HG02623 (cell line): ENCODE results near the gene EIF3I.
A peak's percentile ranks its signal among the peaks of the same experiment; 100 is the strongest.

Experiments
- ATAC-seq: cut with Tn5 transposase; IDR thresholded peaks from one replicate; pipeline ENCODE4 v1.9.1; 2021; ENCODE audit warnings: moderate library complexity; ENCODE audit not compliant: unreplicated experiment

The EIF3I gene

DNA sequence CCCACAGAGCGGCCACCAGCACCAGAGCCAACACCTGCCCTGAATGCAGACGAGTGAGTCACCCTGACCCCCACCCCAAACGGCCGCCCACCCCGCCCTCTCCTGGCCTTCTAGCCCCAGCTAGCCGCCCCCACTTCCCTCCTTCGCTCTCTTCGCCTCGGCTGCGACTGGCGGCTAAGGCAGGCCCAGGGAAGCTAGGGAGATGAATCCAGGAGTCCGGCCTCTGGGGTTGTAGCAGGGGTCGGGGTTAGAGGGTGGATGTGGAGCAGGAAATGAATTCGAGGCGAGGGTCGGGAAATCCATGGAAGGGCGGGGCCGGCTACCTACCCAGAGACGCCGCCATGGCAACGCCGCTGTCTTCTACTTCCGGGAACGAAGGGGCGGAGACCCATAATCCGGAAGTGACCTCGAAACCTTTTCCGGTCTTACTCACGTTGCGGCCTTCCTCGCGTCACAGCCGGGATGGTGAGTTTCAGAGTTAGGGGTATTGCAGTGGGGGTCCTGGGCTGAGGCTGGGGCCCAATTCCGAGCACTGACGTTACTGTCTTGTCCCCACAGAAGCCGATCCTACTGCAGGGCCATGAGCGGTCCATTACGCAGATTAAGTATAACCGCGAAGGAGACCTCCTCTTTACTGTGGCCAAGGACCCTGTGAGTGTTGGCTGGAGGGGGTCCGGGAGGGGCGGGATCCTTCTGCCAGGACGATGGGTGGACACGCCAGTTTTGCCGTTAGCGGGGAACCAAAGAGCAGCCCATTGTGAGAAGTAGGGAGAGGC is at the start of gene EIF3I, which contains the start of gene TMEM234:
Gene EIF3I (plus strand): TSS at position 428 of the 776 bp plus-strand sequence. CDS start 35 bp downstream, at position 463.
Gene TMEM234 (minus strand): TSS at position 374 of the 776 bp plus-strand sequence. CDS start 31 bp downstream, at position 343.
- ATAC-seq, result peak; percentile 95

DNA sequence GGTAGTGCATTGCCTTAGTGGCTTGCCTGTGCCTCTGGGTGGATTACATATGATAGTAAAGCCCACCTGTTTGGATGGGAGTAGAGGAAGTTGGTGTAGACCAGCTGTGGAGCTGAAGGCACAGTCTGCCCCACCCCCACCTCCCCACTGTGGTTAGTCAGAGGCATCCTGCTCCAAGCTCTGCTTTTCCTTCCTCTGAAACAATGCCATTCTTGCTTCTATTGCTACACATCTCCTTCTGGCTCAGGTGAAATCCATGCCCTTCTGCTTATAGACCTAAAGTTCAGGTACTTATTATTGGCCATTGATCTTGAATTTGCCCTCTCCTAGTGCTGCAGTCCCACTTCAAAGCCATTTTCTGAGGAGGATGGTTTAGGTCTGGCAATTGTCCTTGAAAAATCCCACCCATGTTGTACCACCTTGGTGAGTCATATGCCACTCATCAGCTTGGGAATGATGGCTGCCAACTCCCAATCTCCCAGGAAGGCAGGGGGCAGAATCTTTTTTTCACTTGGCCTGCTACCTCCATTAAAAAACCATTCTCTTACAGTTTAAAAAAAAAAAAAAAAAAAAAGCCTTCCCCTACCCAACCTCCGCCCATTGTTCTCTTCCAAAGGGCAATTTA is 49.5 kb upstream of the EIF3I start:
- no peak for ATAC-seq

DNA sequence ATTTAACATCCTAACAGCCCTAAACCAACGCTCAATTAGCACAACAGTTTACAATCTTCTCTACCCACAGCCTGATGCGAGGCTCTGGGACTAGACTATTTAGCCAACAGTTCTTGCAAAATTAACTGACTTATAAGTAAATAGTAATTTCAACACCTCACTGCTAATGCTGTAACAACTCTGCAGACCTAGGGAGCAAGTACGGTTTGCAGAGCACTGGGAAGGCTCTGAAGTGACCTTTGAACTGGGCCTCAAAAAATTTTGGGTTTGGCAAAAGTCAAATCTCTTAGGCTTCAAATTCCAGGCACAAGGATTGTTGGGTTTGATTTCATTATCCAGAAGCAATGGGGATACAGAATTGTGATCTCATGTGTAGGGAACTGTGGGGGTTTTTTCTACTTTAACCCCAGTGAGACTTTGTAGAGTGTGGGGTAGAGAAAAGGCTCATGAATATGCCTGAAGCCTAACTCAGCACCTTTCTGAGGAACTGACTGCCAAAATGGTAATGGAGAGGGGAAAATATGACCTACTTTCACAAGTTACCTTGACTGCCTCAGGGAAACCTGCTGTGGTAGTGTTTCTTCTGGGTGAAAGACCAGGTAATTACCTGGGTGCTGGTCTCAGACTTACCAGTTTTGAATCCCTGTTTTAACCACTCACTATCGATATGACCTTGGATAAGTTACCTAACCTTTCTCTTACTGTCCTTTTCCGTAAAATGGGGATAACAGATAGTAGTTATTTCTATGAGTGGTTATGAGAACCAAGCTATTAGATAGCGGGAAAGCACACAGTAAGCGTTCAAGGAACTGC is 43.6 kb upstream of the EIF3I start:
- ATAC-seq, result no peak

DNA sequence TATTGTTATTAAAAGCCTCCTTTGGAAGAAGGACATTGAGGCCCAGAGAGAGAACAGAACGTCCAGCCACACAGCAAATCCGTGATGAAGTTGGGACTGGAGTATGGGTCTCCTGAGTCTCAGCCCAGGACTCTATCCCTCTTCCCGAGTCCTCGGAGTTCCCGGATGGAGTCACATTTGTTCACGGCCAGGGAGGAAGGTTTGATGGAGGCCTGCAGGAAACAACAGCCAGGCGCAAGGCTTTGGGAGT is 43.1 kb upstream of the EIF3I start:
- no peak for ATAC-seq

DNA sequence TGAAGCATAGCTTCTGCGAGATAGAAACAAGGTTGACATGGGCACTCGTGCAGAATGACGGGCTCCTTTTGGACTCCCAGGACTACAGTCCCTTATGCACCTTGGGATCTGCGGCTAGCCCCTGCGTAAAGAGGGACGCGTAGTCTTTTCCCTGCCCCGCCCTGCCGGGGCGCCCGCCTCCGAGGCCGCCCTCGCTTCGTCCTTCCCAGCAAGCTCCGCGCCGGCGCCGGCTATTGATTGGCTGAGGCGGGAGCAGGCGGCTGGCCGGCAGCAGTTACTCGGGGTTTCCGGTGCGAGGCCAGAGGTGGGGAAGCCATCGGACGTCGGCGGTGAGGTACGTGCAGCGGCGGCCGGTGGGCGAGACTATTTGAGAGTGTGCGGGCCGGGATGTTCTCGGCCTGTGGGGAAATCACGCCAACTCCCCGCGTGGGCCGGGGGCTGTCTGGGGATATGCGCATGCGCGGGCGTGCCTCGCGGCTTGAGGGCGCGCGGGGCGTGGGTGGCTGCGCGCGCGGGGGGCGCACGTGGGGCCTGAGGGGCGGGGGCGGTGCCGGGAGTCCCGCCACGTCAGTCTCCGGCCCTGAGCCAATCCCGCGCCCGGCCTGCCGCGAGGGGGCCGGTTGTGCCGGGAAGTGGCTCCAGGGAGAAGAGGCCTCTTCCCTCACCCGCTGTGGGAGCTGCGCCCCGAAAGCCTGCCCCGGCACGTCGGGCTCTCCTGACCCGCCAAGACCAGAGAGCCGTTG is 42.6 kb upstream of the EIF3I start, which contains the start of gene TXLNA:
Gene TXLNA (plus strand): TSS at position 233 of the 743 bp plus-strand sequence. CDS start 671 bp downstream, outside the sequence.
- ATAC-seq, result peak; percentile 84

DNA sequence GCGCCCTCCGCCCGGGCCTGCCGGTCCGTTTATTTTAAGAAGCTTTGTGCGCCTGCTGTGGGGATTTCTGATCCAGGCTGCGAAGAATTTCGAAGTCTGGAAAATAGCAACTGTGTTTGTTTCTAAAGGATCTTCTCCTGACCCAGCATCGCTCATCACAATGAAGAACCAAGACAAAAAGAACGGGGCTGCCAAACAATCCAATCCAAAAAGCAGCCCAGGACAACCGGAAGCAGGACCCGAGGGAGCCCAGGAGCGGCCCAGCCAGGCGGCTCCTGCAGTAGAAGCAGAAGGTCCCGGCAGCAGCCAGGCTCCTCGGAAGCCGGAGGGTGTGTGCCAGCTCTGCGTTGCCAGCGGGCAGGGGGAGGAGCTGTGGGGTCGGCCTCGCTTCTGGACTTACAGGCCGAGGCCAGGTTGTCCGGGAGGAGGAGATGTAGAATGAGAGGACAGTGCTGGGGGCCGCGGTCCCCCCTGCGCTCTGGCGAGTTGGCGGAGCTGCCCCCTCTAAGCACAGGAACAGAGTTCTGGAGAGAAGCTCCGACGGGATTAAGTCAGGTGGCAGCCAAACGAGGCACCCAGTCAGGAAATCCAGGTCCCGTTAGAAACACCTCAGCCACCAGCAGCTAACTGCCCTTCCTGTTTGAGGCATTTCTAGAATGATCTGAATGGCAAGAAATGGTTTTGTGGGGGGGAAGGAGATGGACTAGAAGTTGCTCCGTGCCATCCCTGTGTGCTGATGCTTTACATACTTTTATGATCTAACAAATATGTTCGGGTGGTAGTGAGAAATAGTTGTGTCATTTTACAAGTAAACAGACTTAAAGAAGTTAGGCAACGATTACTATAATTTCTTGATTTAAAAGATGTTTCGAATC is 41.8 kb upstream of the EIF3I start:
- ATAC-seq, result no peak

DNA sequence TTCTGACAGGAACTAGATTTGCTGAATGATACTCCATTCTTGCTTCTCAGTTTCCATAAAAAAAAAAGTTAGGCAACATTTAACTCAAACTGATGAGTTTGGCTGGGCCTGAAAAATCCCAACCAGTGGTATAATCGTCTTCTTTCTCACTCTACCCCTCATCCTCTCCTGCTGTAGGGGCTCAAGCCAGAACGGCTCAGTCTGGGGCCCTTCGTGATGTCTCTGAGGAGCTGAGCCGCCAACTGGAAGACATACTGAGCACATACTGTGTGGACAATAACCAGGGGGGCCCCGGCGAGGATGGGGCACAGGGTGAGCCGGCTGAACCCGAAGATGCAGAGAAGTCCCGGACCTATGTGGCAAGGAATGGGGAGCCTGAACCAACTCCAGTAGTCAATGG is 41.1 kb upstream of the EIF3I start:
- no peak for ATAC-seq

DNA sequence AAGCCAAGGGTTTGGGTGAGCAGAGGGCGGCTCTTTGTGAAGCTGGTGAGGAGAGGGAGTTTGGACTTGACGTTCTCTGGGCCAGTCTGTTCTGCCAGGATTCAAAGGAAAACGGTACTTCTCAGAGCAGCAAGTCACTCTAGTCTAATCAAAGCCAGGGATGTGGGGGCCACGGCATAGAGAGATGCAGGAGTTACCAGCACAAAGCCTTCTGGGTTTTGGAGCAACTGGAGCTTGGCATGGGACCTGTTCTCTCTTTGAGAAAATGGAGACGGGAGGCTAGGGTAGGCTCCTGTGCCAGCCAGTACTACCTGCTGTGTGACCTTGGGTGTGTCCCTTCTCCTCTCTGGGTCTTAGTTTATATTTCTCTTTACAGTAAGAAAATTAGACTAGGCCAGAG is 40.6 kb upstream of the EIF3I start:
- no peak for ATAC-seq

DNA sequence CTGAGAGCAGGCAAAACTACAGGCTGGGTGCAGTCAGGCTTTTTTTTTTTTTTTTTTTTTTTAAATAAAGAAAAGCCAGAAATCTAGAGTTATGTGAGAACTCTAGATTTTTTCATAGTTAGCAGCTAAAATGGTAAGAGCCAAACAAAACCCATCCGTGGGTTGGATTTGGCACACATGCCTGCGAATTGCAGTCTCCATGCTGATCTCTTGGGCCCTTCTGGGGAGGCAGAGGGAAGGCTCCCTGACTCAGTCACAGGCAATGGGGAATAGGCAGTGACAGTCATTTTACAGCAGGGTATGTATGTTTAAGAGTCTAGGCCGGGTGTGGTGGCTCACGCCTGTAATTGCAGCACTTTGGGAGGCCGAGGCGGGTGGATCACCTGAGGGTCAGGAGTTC is 40.1 kb upstream of the EIF3I start:
- ATAC-seq, result no peak

DNA sequence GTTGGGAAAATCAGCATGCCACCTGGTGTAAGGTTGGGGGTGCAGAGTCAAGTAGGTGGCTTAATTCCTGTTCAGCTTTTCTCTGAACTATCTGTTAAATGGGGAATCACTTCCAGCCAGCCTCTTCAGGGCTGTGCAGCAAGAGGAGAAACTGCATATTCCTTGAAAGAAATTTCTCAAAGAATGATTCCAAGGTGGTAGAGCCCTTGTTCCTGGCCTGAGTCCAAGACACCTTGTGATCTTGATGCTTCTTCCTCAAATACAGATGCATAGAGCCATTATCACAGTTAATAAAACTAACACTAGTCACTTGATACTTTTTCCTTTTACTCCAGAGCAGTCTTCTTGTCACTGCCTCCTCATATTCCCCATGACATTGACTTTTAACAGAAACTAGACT is 37.6 kb upstream of the EIF3I start:
- ATAC-seq, result no peak

DNA sequence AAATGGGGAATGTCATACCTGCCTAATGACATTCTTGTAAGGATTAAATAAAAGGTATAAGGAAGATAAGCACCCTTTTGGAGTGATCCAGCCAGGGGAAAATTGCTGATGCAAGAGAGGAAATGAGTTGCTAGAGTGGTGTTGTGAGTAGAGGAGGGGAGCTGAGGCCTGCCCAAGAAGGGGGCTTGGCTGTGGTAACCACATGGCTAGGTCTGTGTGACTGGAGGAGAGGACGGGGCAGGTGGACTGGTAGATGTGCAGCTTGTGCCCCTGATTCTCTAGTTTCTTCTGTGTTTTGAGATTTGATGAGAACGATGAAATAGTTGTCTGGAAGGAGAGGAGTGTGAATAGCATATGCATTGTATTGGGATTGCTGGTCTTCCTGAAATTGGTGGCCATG is 36.1 kb upstream of the EIF3I start:
- ATAC-seq, result no peak

DNA sequence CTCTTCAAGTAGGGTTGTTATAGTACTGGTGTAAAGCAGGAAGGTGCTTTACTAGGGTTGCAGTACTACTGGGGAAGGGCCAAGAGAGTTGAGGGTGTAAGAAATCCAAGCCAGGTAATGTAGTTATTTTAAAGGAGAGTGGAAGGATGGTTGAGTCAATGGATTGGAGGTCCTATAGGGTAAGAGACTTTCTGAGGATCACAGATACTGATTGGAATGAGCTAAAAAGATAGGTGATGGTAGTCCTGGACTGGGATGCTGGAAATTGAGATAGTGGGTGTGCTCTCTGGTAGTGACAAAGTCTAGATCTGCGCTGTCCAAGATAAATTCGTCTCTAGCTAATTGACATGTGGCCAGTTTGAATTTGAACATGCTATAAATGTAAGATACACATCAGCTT is 35.7 kb upstream of the EIF3I start:
- no peak for ATAC-seq

DNA sequence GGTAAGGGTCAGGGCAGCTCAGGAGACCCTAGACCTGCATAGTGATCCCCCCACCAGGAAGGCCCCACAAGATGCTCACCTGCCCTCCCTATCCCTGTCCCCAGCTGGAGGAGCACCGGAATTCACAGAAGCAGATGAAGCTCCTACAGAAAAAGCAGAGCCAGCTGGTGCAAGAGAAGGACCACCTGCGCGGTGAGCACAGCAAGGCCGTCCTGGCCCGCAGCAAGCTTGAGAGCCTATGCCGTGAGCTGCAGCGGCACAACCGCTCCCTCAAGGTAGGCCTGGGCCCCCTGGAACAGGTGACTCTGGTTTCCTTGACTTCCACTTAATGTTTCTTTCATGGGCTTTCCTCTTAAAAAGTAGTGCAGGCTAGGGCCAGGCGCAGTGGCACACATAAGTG is 34.4 kb upstream of the EIF3I start:
- no peak for ATAC-seq

DNA sequence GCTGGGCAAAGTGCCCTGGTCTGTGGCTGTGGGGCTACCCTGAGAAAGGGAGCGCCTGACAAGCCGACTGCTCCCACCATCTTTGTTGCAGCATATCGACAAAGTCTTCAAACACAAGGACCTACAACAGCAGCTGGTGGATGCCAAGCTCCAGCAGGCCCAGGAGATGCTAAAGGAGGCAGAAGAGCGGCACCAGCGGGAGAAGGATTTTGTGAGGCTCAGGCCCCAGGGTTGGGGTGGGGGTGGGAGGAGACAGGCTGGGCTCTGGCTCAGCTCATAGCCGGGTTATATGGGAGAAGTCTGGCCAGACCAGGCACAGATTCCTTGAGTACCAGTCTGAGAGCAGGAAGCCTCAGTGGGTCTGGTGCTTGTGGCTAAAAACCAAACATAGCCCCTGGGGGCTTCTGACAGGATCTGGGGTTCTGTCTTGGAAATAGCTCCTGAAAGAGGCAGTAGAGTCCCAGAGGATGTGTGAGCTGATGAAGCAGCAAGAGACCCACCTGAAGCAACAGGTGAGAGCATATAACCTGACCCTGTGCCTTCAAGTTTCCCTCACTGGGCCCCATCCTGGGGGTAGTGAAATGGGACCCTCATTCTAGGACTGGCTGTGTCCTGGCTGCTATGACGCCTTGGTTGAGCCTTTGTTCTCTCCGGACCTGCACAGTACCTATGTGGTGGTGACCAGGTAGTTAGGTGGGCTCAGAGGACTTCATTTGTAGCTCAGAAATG is 29.8 kb upstream of the EIF3I start:
- ATAC-seq, result no peak

DNA sequence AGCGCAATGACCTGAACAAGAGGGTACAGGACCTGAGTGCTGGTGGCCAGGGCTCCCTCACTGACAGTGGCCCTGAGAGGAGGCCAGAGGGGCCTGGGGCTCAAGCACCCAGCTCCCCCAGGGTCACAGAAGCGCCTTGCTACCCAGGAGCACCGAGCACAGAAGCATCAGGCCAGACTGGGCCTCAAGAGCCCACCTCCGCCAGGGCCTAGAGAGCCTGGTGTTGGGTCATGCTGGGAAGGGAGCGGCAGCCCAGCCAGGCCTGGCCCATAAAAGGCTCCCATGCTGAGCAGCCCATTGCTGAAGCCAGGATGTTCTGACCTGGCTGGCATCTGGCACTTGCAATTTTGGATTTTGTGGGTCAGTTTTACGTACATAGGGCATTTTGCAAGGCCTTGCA is 27.2 kb upstream of the EIF3I start:
- ATAC-seq, result no peak

DNA sequence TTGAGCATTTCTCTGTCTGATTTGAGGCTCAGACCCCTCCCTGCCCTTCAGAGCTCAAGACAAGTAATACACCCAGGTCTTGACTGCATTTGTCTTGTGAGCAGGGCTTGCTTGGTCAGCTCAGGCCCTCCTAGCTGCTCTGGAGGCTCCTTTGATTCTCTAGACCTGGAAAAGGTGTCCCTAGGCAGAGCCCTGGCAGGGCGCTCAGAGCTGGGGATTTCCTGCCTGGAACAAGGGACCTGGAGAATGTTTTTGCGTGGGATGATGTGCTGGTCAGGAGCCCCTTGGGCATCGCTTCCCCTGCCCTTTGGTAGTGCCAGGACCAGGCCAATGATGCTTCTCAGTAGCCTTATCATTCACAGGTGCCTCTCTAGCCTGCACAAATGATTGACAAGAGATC is 26.7 kb upstream of the EIF3I start:
- no peak for ATAC-seq

DNA sequence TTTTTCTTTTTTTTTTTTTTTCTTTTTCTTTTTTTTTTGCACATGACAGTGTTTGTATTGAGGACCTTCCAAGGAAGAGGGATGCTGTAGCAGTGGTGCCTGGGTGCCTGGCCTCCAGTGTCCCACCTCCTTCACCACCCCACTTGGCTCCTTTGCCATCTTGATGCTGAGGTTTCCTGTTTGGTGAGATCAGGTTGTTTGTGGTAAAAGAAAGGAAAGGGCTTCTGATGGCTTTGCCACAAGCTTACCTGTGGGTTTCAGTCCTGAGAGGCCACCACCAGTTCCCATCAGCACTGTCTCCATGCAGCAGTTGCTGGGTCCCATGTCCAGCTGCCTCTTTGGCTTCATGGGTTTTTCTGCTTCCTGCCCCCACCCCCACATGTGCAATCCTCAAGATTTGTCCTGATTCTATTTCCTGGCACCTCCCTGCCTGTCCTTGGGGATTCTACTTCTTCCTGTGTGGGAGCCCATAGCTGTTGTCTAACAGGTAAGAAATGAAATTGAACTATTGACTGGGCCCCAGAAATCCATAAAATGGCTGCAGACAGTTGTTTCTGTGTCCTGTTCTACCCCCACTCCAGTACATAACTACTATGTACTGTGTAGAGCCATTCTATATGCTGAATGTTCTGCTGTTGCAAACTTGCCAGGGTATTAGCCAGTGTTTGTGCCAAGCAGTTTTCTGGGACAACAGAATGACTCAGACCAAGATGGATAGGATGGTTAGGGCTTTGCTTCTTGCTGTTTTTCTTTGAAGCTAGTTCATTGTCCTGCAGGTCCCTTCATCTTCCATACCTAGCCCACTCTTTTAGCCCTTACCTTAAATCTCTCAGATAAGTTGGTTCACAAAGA is 26.0 kb upstream of the EIF3I start:
- ATAC-seq, result no peak

DNA sequence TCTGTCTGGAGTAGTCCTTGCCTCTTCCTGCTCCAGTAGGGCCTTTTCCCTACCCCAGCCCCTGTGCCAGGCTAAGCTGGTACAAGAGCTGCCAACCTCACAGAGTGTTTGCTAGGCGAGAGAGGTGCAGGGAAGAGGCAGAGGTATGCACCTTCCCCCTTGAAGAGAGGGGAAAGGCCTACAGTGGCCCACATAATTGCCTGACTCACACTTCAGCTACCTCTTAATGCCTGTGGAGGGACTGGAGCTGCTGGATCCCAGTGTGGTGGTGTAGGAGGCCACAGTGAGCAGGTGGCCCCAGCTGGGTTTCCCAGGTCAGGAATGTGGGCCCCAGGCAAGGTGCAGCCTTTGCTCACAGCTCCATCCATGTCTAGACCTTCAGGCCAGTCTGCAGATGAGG is 25.1 kb upstream of the EIF3I start:
- ATAC-seq, result no peak

DNA sequence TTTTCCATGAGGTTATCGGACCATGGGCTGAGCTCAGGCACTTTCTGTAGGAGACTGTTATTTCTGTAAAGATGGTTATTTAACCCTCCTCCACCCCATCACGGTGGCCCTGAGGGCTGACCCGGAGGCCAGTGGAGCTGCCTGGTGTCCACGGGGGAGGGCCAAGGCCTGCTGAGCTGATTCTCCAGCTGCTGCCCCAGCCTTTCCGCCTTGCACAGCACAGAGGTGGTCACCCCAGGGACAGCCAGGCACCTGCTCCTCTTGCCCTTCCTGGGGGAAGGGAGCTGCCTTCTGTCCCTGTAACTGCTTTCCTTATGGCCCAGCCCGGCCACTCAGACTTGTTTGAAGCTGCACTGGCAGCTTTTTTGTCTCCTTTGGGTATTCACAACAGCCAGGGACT is 24.4 kb upstream of the EIF3I start:
- no peak for ATAC-seq
